Activated CD4-positive, alpha-beta T cell treated with anti-CD3 and anti-CD28 coated beads, Interleukin-2, Interleukin-6, amounts not matched to agents 100 ng/mL and 50 ng/mL, durations not matched to agents 16 hours and 8 hours (primary cell): Measurements from ENCODE around the gene INSR.
"Not testable (repeated sequence)": the region's sequence is repeated elsewhere in the genome, so short reads cannot be mapped to it uniquely, and the experiment has no call there.

Source experiments
- DNase-seq: peaks from one replicate; pipeline ENCODE4 v3.0.0-alpha.2; 2020

INSR gene

GRCh38 chr19:7078008-7078407, 216.2 kb downstream of the INSR start:
- DNase-seq = no peak

DNA sequence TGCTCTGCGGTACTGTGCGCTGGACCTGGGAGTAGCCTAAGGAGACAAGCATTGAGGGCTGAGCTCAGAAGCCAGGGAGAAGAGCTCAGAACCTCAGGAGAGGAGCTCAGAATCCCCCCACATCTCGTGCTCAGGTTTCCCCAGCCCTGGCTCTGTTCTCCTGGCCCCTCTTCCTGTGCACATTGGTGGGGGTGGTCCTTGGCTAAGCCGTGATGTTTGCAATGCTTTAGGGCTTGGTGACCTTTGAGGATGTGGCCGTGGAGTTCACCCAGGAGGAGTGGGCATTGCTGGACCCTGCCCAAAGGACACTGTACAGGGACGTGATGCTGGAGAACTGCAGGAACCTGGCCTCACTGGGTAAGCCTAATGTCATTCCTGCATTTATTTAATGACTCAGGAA, 218.1 kb downstream of the INSR start:
- no peak for DNase-seq

- DNase-seq = no peak
Observed at GRCh38 chr19:7074705-7075282, 219.4 kb downstream of the INSR start.

- DNase-seq = no peak
Observed at GRCh38 chr19:7072541-7072940, 221.7 kb downstream of the INSR start.

GRCh38 chr19:7069904-7070226, 224.3 kb downstream of the INSR start:
- DNase-seq = no peak

- peak; percentile 99 for DNase-seq
Observed at GRCh38 chr19:7069042-7069903, 224.9 kb downstream of the INSR start, which contains the start of gene ZNF557. TSS of gene ZNF557 (plus strand) at chr19:7069703. CDS start at chr19:7075075, 5,372 bp downstream.

GRCh38 chr19:7068599-7068998, 225.6 kb downstream of the INSR start:
- DNase-seq = no peak

DNA sequence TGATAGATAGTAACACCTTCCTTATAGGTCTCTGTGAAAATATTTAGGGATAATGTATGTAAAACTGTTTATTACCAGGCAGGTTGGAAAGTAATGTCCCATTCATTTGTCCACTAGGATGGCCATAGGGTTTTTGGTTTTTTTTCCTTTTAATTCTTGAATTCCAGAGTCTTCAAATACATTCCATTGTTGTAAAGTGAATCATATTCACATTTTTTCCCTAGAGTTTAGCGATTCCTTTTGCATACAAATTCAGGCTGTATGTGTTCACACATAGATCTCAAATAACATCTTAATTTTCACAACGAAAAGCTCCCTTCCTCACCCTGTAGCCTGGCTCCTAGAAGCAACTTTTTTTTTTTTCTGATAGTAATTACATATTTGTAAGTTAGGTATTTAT, 226.5 kb downstream of the INSR start:
- DNase-seq = no peak

DNA sequence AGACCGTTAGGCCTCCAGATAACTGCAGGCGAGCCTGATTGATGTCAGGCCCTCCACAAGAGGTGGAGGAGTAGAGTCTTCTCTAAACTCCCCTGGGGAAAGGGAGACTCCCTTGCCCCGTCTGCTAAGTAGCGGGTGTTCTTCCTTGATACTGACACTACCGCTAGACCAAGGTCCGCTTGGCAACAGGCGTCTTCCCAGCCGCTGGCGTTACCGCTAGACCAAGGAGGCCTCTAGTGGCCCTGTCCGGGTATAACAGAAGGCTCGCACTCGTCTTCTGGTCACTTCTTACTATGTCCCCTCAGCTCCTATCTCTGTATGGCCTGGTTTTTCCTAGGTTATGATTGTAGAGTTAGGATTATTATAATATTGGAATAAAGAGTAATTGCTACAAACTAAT, 227.1 kb downstream of the INSR start:
- not testable (repeated sequence) for DNase-seq

- no peak for DNase-seq
Observed at GRCh38 chr19:7063764-7064418, 230.3 kb downstream of the INSR start.

GRCh38 chr19:7063339-7063738, 230.9 kb downstream of the INSR start:
- DNase-seq = no peak
